AG09319 (cell line): ENCODE results near the gene C9orf72.

Experiments used
- DNase-seq: peaks from one replicate; pipeline ENCODE4 v3.0.0-alpha.2; 2010; ENCODE audit warnings: low read depth; ENCODE audit errors: extremely low read depth
- TF ChIP-seq, protein P1 (sequence below): IDR thresholded peaks from 2 replicates; pipeline ENCODE4 v1.5.1; 2011; ENCODE audit warnings: low read depth, mild to moderate bottlenecking, inconsistent platforms, low read length, moderate library complexity

C9orf72 gene

DNA sequence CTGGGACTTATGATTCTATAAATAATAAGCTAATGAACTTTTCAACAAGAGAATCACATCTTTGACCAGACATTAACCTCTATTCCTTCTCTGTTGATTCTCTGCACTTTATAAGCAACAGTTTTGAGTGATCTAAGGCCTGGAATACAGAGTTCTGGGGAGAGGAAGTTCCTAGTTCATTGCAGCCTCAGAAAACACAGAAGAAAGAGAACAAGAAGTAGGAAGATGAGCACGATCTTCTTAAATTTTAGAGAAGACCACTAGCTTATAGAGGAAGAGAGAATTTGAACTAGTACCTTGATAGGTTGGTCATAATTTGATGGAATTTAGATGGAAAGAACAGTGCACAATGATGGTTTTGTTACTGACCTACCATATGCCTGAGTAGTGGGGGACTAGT lies 8.5 kb upstream of the C9orf72 start:
- TF ChIP-seq, protein P1, sequence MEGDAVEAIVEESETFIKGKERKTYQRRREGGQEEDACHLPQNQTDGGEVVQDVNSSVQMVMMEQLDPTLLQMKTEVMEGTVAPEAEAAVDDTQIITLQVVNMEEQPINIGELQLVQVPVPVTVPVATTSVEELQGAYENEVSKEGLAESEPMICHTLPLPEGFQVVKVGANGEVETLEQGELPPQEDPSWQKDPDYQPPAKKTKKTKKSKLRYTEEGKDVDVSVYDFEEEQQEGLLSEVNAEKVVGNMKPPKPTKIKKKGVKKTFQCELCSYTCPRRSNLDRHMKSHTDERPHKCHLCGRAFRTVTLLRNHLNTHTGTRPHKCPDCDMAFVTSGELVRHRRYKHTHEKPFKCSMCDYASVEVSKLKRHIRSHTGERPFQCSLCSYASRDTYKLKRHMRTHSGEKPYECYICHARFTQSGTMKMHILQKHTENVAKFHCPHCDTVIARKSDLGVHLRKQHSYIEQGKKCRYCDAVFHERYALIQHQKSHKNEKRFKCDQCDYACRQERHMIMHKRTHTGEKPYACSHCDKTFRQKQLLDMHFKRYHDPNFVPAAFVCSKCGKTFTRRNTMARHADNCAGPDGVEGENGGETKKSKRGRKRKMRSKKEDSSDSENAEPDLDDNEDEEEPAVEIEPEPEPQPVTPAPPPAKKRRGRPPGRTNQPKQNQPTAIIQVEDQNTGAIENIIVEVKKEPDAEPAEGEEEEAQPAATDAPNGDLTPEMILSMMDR, result no peak
- DNase-seq, result no peak

DNA sequence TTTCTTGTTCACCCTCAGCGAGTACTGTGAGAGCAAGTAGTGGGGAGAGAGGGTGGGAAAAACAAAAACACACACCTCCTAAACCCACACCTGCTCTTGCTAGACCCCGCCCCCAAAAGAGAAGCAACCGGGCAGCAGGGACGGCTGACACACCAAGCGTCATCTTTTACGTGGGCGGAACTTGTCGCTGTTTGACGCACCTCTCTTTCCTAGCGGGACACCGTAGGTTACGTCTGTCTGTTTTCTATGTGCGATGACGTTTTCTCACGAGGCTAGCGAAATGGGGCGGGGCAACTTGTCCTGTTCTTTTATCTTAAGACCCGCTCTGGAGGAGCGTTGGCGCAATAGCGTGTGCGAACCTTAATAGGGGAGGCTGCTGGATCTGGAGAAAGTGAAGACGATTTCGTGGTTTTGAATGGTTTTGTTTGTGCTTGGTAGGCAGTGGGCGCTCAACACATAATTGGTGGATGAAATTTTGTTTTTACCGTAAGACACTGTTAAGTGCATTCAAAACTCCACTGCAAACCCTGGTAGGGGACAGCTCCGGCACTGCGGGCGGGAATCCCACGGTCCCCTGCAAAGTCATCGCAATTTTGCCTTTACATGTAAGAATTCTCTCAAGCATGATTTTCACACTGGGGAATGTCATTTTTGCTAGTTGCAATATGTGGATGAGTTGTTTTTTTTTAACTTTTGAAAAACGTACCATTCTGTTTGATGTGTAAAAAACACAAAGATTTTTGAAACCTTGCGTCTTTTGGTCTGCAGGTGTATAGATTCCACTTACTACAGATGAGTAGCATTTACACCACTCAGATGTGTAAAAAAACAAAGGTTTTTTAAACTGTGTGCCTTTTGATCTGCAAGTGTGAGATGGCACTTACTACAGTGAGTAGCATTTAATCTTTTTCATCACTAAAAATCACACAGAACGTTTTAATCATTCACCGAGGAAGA lies 631 bp upstream of the C9orf72 start:
- peak; percentile 90 for DNase-seq
- TF ChIP-seq, protein P1, result no peak

DNA sequence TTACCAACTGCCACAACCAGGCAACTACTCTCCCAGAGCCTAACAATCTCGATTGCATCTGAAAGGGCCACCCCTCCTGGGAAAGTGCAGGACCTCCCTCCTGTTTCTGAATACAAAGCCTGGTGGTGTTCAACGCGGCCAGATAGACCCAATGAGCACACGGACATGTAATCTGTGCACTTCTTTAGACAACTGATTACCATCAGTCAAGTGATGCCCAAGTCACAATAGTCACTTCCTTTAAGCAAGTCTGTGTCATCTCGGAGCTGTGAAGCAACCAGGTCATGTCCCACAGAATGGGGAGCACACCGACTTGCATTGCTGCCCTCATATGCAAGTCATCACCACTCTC lies 739 bp downstream of the C9orf72 start:
- DNase-seq, result no peak

DNA sequence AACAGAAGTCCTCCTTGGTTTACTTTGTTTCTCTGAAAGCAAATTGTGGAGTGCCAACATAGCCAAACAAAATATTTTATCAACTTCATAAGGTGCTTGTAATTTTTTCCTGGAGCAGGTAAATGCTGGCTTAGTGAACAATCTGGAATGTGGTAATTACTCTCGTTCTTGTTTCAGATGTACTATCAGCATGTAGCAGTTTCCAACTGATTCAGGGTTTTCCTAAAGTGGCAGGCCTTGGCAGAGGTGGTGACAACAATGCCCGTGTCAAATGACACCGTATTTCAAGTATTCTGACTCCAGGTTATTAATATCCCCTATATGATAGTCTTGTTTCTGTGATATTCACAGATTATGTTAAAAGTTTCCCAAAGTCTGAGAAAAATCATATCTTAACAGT lies 1.2 kb downstream of the C9orf72 start:
- TF ChIP-seq, protein P1, result no peak
- DNase-seq, result no peak

More for the DNA sequence above, 739 bp downstream of the C9orf72 start:
- TF ChIP-seq, protein P1, result no peak

DNA sequence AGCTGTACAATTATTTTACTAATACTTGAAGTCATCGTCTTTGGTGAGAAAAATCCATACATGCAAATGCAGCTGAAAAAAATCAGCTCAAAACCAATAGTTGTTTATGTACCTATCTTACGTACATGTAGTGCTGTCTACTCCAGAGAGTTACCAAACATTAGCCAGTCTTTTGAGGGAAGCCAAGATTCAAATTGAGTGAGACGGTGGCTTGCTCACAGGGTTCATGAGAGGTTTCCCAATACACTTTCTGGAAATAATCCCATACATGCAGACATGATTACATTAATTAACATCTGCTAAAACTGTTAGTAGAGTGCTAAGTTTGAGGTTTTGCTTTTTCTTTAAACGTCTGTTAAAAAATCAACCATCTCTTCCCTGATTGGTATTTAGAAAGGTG lies 2.3 kb downstream of the C9orf72 start:
- TF ChIP-seq, protein P1, result no peak
- DNase-seq, result no peak

DNA sequence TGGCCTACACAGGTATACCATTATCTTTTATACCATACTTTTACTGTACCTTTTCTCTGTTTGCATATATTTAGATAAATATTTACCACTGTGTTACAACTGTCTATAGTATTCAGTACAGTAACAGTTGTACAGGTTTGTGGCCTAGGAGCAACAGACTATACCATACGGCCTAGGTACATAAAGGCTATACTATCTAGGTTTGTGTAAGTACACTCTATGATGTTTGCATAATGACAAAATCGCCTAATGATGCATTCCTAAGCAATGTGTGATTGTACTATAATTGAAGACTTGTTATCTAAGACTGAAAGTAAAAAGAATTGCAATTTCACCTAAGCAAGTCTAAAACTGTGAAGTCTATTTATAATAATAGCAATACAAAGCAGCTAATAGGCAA lies 3.9 kb downstream of the C9orf72 start:
- TF ChIP-seq, protein P1, result no peak
- DNase-seq, result no peak

DNA sequence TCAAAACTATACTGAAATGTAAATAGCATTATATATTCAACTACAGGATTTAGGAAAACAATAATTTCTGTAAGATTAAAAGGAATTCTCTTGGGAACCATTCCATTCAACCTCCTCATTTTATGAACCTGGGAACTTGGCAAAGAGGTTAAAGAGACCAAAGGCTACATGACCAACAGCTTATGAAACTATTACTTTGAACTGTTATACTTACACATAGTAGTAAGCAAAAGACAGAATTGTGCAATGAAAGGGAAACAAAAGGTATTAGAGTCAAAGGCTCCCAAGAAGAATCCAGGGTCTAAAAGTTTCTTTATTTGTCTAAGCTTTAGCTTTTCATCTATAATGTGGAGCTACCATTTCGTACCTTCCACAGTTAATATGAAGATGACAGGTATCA lies 7.2 kb downstream of the C9orf72 start:
- TF ChIP-seq, protein P1, result no peak
- no peak for DNase-seq
